ENCODE data around the gene CDC37.
"Not testable (repeated sequence)": the region's sequence is repeated elsewhere in the genome, so short reads cannot be mapped to it uniquely, and the experiment has no call there.

Gene CDC37

GRCh38 chr19:10380313-10381102 is 22.8 kb downstream of the CDC37 start, which contains the start of gene TYK2:
Gene TYK2, minus strand, starts transcription at chr19:10380572. Its CDS starts 2,166 bp downstream, at chr19:10378406.
- Histone ChIP-seq H3K18ac (ENCODE audit: low read length) (peak within 1 kb of the TSS; percentile 88), H2BK12ac (ENCODE audit: low read length) (no peak within 1 kb of the TSS), H3K14ac (ENCODE audit: low read length) (peak within 1 kb of the TSS; percentile 11), H2AK5ac (ENCODE audit: low read depth, low read length) (no peak within 1 kb of the TSS), H2BK120ac (ENCODE audit: low read depth, low read length) (no peak within 1 kb of the TSS), H3K36me3 (replicated peaks in 1 of 2; ENCODE audit: control insufficient read depth in 2 of 2, insufficient read depth in 2 of 2, low read length in 2 of 2) (peaks cover 4 to 15% of the 10 kb centered on the region in 2 donors), H3K4me2 (ENCODE audit: insufficient read depth, low read length, poor library complexity, severe bottlenecking) (peak within 1 kb of the TSS; percentile 90), H2BK5ac (ENCODE audit: low read length) (peak within 1 kb of the TSS; percentile 7), H3K27ac (replicated peaks; ENCODE audit: low read length) (peak within 1 kb of the TSS; percentile 60), H3K4ac (ENCODE audit: low read length) (no peak within 1 kb of the TSS), H3K4me1 (ENCODE audit: control insufficient read depth in 2 of 2, insufficient read depth in 1 of 2, low read depth in 1 of 2, low read length in 2 of 2) (peaks cover 0 to 4% of the 10 kb centered on the region in 2 donors), H3K79me1 (ENCODE audit: low read depth, low read length) (peaks cover 2% of the 10 kb centered on the region), H3K23ac (ENCODE audit: low read depth, low read length, poor library complexity) (peak within 1 kb of the TSS; percentile 94), H2AFZ (ENCODE audit: low read length) (peak within 1 kb of the TSS; percentile 93), H3K9me3 (replicated peaks in 1 of 2; ENCODE audit: control insufficient read depth in 2 of 2, insufficient read depth in 1 of 2, low read depth in 1 of 2, low read length in 2 of 2) (no peaks in the 10 kb centered on the region), H3K9ac (ENCODE audit: low read depth, low read length, poor library complexity) (peak within 1 kb of the TSS; percentile 87), H3K4me3 (ENCODE audit: low read length in 2 of 2) (peak within 1 kb of the TSS; percentile 78 to 89), H3K27me3 (ENCODE audit: control insufficient read depth in 3 of 3, insufficient read depth in 3 of 3, low read depth in 1 of 3, low read length in 3 of 3) (no peaks in the 10 kb centered on the region), H2BK15ac (ENCODE audit: low read length) (peak within 1 kb of the TSS; percentile 7), H4K8ac (ENCODE audit: low read depth, low read length) (peak within 1 kb of the TSS; percentile 95), H4K91ac (ENCODE audit: low read depth, low read length, poor library complexity) (no peak within 1 kb of the TSS)
- DNase-seq (ENCODE audit: low spot score): peak; percentile 98
- no CpG with 5 or more reads among the region's 58 CpGs for WGBS, 2 donors (ENCODE audit: extremely low coverage in 2 of 2, insufficient read length in 2 of 2, insufficient replicate concordance in 1 of 2)

- peak overlapping the region; percentile 79 for H3K9ac ChIP-seq (ENCODE audit: low read depth, low read length, poor library complexity)
- WGBS, 2 donors (ENCODE audit: extremely low coverage in 2 of 2, insufficient read length in 2 of 2, insufficient replicate concordance in 1 of 2): no CpG with 5 or more reads among the region's 10 CpGs
- no peak overlapping the region for H2AK5ac ChIP-seq (ENCODE audit: low read depth, low read length)
- no peaks in the 10 kb centered on the region for H3K27me3 ChIP-seq (ENCODE audit: control insufficient read depth in 3 of 3, insufficient read depth in 3 of 3, low read depth in 1 of 3, low read length in 3 of 3)
- H3K27ac ChIP-seq (replicated peaks; ENCODE audit: low read length): peak overlapping the region; percentile 31
- H2AFZ ChIP-seq (ENCODE audit: low read length): peak overlapping the region; percentile 93
- H2BK120ac ChIP-seq (ENCODE audit: low read depth, low read length): no peak overlapping the region
- peaks cover 4 to 20% of the 10 kb centered on the region in 2 donors for H3K36me3 ChIP-seq (replicated peaks in 1 of 2; ENCODE audit: control insufficient read depth in 2 of 2, insufficient read depth in 2 of 2, low read length in 2 of 2)
- H2BK15ac ChIP-seq (ENCODE audit: low read length): no peak overlapping the region
- no peak overlapping the region for H2BK5ac ChIP-seq (ENCODE audit: low read length)
- peaks cover 2% of the 10 kb centered on the region for H3K79me1 ChIP-seq (ENCODE audit: low read depth, low read length)
- no peak overlapping the region for H3K14ac ChIP-seq (ENCODE audit: low read length)
- H3K9me3 ChIP-seq (replicated peaks in 1 of 2; ENCODE audit: control insufficient read depth in 2 of 2, insufficient read depth in 1 of 2, low read depth in 1 of 2, low read length in 2 of 2): no peaks in the 10 kb centered on the region
- no peak overlapping the region for H2BK12ac ChIP-seq (ENCODE audit: low read length)
- H3K4me2 ChIP-seq (ENCODE audit: insufficient read depth, low read length, poor library complexity, severe bottlenecking): peak overlapping the region; percentile 79
- H3K4me3 ChIP-seq (ENCODE audit: low read length in 2 of 2): peak overlapping the region; percentile 78 to 89
- peak overlapping the region; percentile 88 for H3K18ac ChIP-seq (ENCODE audit: low read length)
- peak overlapping the region; percentile 95 for H4K8ac ChIP-seq (ENCODE audit: low read depth, low read length)
- peaks cover 0 to 4% of the 10 kb centered on the region in 2 donors for H3K4me1 ChIP-seq (ENCODE audit: control insufficient read depth in 2 of 2, insufficient read depth in 1 of 2, low read depth in 1 of 2, low read length in 2 of 2)
- no peak for DNase-seq (ENCODE audit: low spot score)
- peak overlapping the region; percentile 87 for H3K23ac ChIP-seq (ENCODE audit: low read depth, low read length, poor library complexity)
- H4K91ac ChIP-seq (ENCODE audit: low read depth, low read length, poor library complexity): no peak overlapping the region
- H3K4ac ChIP-seq (ENCODE audit: low read length): no peak overlapping the region
Measured at GRCh38 chr19:10379880-10380312, 23.4 kb downstream of the CDC37 start.

- no peak overlapping the region for H3K9ac ChIP-seq (ENCODE audit: low read depth, low read length, poor library complexity)
- no CpG with 5 or more reads among the region's 8 CpGs for WGBS, 2 donors (ENCODE audit: extremely low coverage in 2 of 2, insufficient read length in 2 of 2, insufficient replicate concordance in 1 of 2)
- peaks cover 4 to 27% of the 10 kb centered on the region in 2 donors for H3K36me3 ChIP-seq (replicated peaks in 1 of 2; ENCODE audit: control insufficient read depth in 2 of 2, insufficient read depth in 2 of 2, low read length in 2 of 2)
- DNase-seq (ENCODE audit: low spot score): no peak
- no peak overlapping the region for H3K18ac ChIP-seq (ENCODE audit: low read length)
- H2BK5ac ChIP-seq (ENCODE audit: low read length): no peak overlapping the region
- no peak overlapping the region for H2BK12ac ChIP-seq (ENCODE audit: low read length)
- no peak overlapping the region for H3K14ac ChIP-seq (ENCODE audit: low read length)
- H3K27ac ChIP-seq (replicated peaks; ENCODE audit: low read length): no peak overlapping the region
- H3K4me1 ChIP-seq (ENCODE audit: control insufficient read depth in 2 of 2, insufficient read depth in 1 of 2, low read depth in 1 of 2, low read length in 2 of 2): peaks cover 0 to 4% of the 10 kb centered on the region in 2 donors
- peaks cover 2% of the 10 kb centered on the region for H3K79me1 ChIP-seq (ENCODE audit: low read depth, low read length)
- H3K4ac ChIP-seq (ENCODE audit: low read length): no peak overlapping the region
- H2BK15ac ChIP-seq (ENCODE audit: low read length): no peak overlapping the region
- no peaks in the 10 kb centered on the region for H3K9me3 ChIP-seq (replicated peaks in 1 of 2; ENCODE audit: control insufficient read depth in 2 of 2, insufficient read depth in 1 of 2, low read depth in 1 of 2, low read length in 2 of 2)
- H4K8ac ChIP-seq (ENCODE audit: low read depth, low read length): no peak overlapping the region
- no peak overlapping the region for H4K91ac ChIP-seq (ENCODE audit: low read depth, low read length, poor library complexity)
- no peak overlapping the region for H2BK120ac ChIP-seq (ENCODE audit: low read depth, low read length)
- no peak overlapping the region for H3K4me2 ChIP-seq (ENCODE audit: insufficient read depth, low read length, poor library complexity, severe bottlenecking)
- H3K23ac ChIP-seq (ENCODE audit: low read depth, low read length, poor library complexity): no peak overlapping the region
- no peak overlapping the region for H3K4me3 ChIP-seq (ENCODE audit: low read length in 2 of 2)
- H2AK5ac ChIP-seq (ENCODE audit: low read depth, low read length): no peak overlapping the region
- no peaks in the 10 kb centered on the region for H3K27me3 ChIP-seq (ENCODE audit: control insufficient read depth in 3 of 3, insufficient read depth in 3 of 3, low read depth in 1 of 3, low read length in 3 of 3)
- no peak overlapping the region for H2AFZ ChIP-seq (ENCODE audit: low read length)
Measured at GRCh38 chr19:10378124-10378523, 25.2 kb downstream of the CDC37 start.

- not testable (repeated sequence) for H3K4me2 ChIP-seq (ENCODE audit: insufficient read depth, low read length, poor library complexity, severe bottlenecking); H3K4me3 ChIP-seq (ENCODE audit: low read length in 2 of 2); H3K27me3 ChIP-seq (ENCODE audit: control insufficient read depth in 3 of 3, insufficient read depth in 3 of 3, low read depth in 1 of 3, low read length in 3 of 3); H2BK15ac ChIP-seq (ENCODE audit: low read length); H2AFZ ChIP-seq (ENCODE audit: low read length); H2AK5ac ChIP-seq (ENCODE audit: low read depth, low read length); H3K4ac ChIP-seq (ENCODE audit: low read length); H2BK12ac ChIP-seq (ENCODE audit: low read length); H3K18ac ChIP-seq (ENCODE audit: low read length); H3K14ac ChIP-seq (ENCODE audit: low read length); H3K23ac ChIP-seq (ENCODE audit: low read depth, low read length, poor library complexity); H3K4me1 ChIP-seq (ENCODE audit: control insufficient read depth in 2 of 2, insufficient read depth in 1 of 2, low read depth in 1 of 2, low read length in 2 of 2); H3K27ac ChIP-seq (replicated peaks; ENCODE audit: low read length); H2BK120ac ChIP-seq (ENCODE audit: low read depth, low read length); H3K79me1 ChIP-seq (ENCODE audit: low read depth, low read length); H3K9me3 ChIP-seq (replicated peaks in 1 of 2; ENCODE audit: control insufficient read depth in 2 of 2, insufficient read depth in 1 of 2, low read depth in 1 of 2, low read length in 2 of 2); H2BK5ac ChIP-seq (ENCODE audit: low read length); DNase-seq (ENCODE audit: low spot score); H4K91ac ChIP-seq (ENCODE audit: low read depth, low read length, poor library complexity); H4K8ac ChIP-seq (ENCODE audit: low read depth, low read length); H3K9ac ChIP-seq (ENCODE audit: low read depth, low read length, poor library complexity)
- peaks cover 4 to 29% of the 10 kb centered on the region in 2 donors for H3K36me3 ChIP-seq (replicated peaks in 1 of 2; ENCODE audit: control insufficient read depth in 2 of 2, insufficient read depth in 2 of 2, low read length in 2 of 2)
- WGBS, 2 donors (ENCODE audit: extremely low coverage in 2 of 2, insufficient read length in 2 of 2, insufficient replicate concordance in 1 of 2): no CpG with 5 or more reads among the region's 2 CpGs
Measured at GRCh38 chr19:10377140-10377640, 26.2 kb downstream of the CDC37 start.

All from neuronal stem cell (in vitro differentiated cells).